ENCODE measurements around the gene DMGDH. TPM values are rescaled to one million over a fixed set of nuclear protein-coding genes. Genes with fewer than 3 reads are reported as not detected.

DMGDH gene
- total and polyA plus RNA-seq, 2 donors (not counting 3 experiments of a cell fraction or from before 2014, with no cell fraction given), result 0.11 TPM; not detected in 1

GRCh38 chr5:78975035-78975434, 94.4 kb downstream of the DMGDH start:
- dilution Hi-C loops (cut with MboI; ENCODE audit: extremely low pct_ligation_motif_present, low sequenced_read_pairs) (no loop called here), intact Hi-C loops (cut with micrococcal nuclease) (no loop called here)
- no peak overlapping the region for H3K27ac ChIP-seq (ENCODE audit: insufficient read depth, low read depth, low read length)
- no peaks in the 10 kb centered on the region for H3K9me1 ChIP-seq (replicated peaks; ENCODE audit: control insufficient read depth, extremely low read depth, insufficient read depth, low read length)
- no peak for DNase-seq (ENCODE audit: low read depth, low spot score)
- no peak overlapping the region for H3K4me2 ChIP-seq (ENCODE audit: insufficient read depth, low read length)
- POLR2A ChIA-PET, result no interaction called here
- H3K9me3 ChIP-seq (replicated peaks; ENCODE audit: control insufficient read depth, insufficient read depth, low read length), result no peaks in the 10 kb centered on the region
- peaks cover 12% of the 10 kb centered on the region for H3K4me1 ChIP-seq (ENCODE audit: control insufficient read depth, extremely low read depth, insufficient read depth, low read length)
- H4K20me1 ChIP-seq (replicated peaks; ENCODE audit: control insufficient read depth, extremely low read depth, insufficient read depth, low read length), result no peaks in the 10 kb centered on the region
- H3K4me3 ChIP-seq (replicated peaks in 1 of 3; ENCODE audit: insufficient read depth in 1 of 3, low read depth in 1 of 3, low read length in 3 of 3), result no peak overlapping the region
- CTCF ChIA-PET, result interaction anchor here (1.1 to 1.8 kb wide), 4 partner anchors 9 to 75 kb away, joined by 3 to 10 read pairs (median 4); partner anchors contain the start of gene ARSB
- H3K36me3 ChIP-seq (ENCODE audit: control insufficient read depth in 2 of 2, extremely low read depth in 1 of 2, insufficient read depth in 2 of 2, low read length in 2 of 2), result no peaks in the 10 kb centered on the region
- no TSS peak for BruUV-seq (replicated peaks)
- no peaks in the 10 kb centered on the region for H3K79me2 ChIP-seq (ENCODE audit: control insufficient read depth, insufficient read depth, low read length)
- H3K9ac ChIP-seq (replicated peaks; ENCODE audit: extremely low read depth, insufficient read depth, low read length), result no peak overlapping the region
- TF ChIP-seq GATA2 (IDR thresholded peaks at IDR 0.05; ENCODE audit: insufficient read depth, insufficient read length, low read depth, low read length) (no peak), MAX (IDR thresholded peaks at IDR 0.05; ENCODE audit: insufficient read depth, insufficient read length) (no peak)
- no peak overlapping the region for H2AFZ ChIP-seq (ENCODE audit: low read depth, low read length)
- H3K27me3 ChIP-seq (ENCODE audit: control insufficient read depth in 2 of 2, insufficient read depth in 2 of 2, low read length in 2 of 2), result no peaks in the 10 kb centered on the region
- FAIRE-seq, result no peak

- ChIA-PET CTCF (interaction anchor here (1.1 to 1.8 kb wide), 4 partner anchors 9 to 75 kb away, joined by 3 to 10 read pairs (median 4); partner anchors contain the start of gene ARSB), POLR2A (no interaction called here)
- Histone ChIP-seq H3K4me3 (replicated peaks in 1 of 3; ENCODE audit: insufficient read depth in 1 of 3, low read depth in 1 of 3, low read length in 3 of 3) (no peak overlapping the region), H3K9ac (replicated peaks; ENCODE audit: extremely low read depth, insufficient read depth, low read length) (no peak overlapping the region), H3K4me1 (ENCODE audit: control insufficient read depth, extremely low read depth, insufficient read depth, low read length) (peaks cover 12% of the 10 kb centered on the region), H3K79me2 (ENCODE audit: control insufficient read depth, insufficient read depth, low read length) (no peaks in the 10 kb centered on the region), H4K20me1 (replicated peaks; ENCODE audit: control insufficient read depth, extremely low read depth, insufficient read depth, low read length) (no peaks in the 10 kb centered on the region), H3K27me3 (ENCODE audit: control insufficient read depth in 2 of 2, insufficient read depth in 2 of 2, low read length in 2 of 2) (no peaks in the 10 kb centered on the region), H3K4me2 (ENCODE audit: insufficient read depth, low read length) (no peak overlapping the region), H3K9me3 (replicated peaks; ENCODE audit: control insufficient read depth, insufficient read depth, low read length) (no peaks in the 10 kb centered on the region), H2AFZ (ENCODE audit: low read depth, low read length) (no peak overlapping the region), H3K9me1 (replicated peaks; ENCODE audit: control insufficient read depth, extremely low read depth, insufficient read depth, low read length) (no peaks in the 10 kb centered on the region), H3K27ac (ENCODE audit: insufficient read depth, low read depth, low read length) (no peak overlapping the region), H3K36me3 (ENCODE audit: control insufficient read depth in 2 of 2, extremely low read depth in 1 of 2, insufficient read depth in 2 of 2, low read length in 2 of 2) (no peaks in the 10 kb centered on the region)
- TF ChIP-seq JUN (IDR thresholded peaks at IDR 0.05; ENCODE audit: borderline replicate concordance, insufficient read depth, insufficient read length, low read depth) (no peak), MAX (IDR thresholded peaks at IDR 0.05; ENCODE audit: insufficient read depth, insufficient read length) (no peak), CTCF (IDR thresholded peaks at IDR 0.05; ENCODE audit: extremely low read depth in 1 of 2, insufficient read depth in 1 of 2, low read depth in 1 of 2, low read length in 2 of 2) (no peak), GATA2 (IDR thresholded peaks at IDR 0.05; ENCODE audit: insufficient read depth, insufficient read length, low read depth, low read length) (no peak), POLR2AphosphoS5 (IDR thresholded peaks at IDR 0.05; ENCODE audit: insufficient read depth, low read depth, low read length) (no peak), MYC (IDR thresholded peaks at IDR 0.05; ENCODE audit: low read depth, low read length) (no peak), EZH2 (IDR thresholded peaks at IDR 0.05; ENCODE audit: borderline replicate concordance, low read depth, low read length, severe bottlenecking) (no peak), FOS (IDR thresholded peaks at IDR 0.05; ENCODE audit: borderline replicate concordance, insufficient read depth, low read length) (no peak), POLR2A (IDR thresholded peaks at IDR 0.05; ENCODE audit: low read depth, low read length) (no peak)
- BruUV-seq (replicated peaks), result no TSS peak
- intact Hi-C loops (cut with micrococcal nuclease), result no loop called here
- dilution Hi-C loops (cut with MboI; ENCODE audit: extremely low pct_ligation_motif_present, low sequenced_read_pairs), result no loop called here
- FAIRE-seq (no peak), DNase-seq (ENCODE audit: low read depth, low spot score) (no peak)
These were observed 94.9 kb downstream of the DMGDH start for GRCh38 chr5:78974601-78975000.
